Activated naive CD4-positive, alpha-beta T cell treated with anti-CD3 and anti-CD28 coated beads, Interleukin-2, amount 50 U/mL, for 24 hours (primary cell): ENCODE data around the gene ZNF521.

Experiments used
- H3K27ac Mint-ChIP-seq: one replicate; pipeline ENCODE4 v1.8.0; 2021; ENCODE audit warnings: mild to moderate bottlenecking, mixed read lengths
- H3K27me3 Mint-ChIP-seq: one replicate; pipeline ENCODE4 v1.8.0; 2021; ENCODE audit warnings: mixed read lengths
- H3K36me3 Mint-ChIP-seq: one replicate; pipeline ENCODE4 v1.8.0; 2021; ENCODE audit warnings: mixed read lengths
- H3K4me1 Mint-ChIP-seq: one replicate; pipeline ENCODE4 v1.8.0; 2021; ENCODE audit warnings: mixed read lengths
- H3K4me3 Mint-ChIP-seq: one replicate; pipeline ENCODE4 v1.8.0; 2021; ENCODE audit warnings: mild to moderate bottlenecking, mixed read lengths
- H3K9me3 Mint-ChIP-seq: one replicate; pipeline ENCODE4 v1.8.0; 2021; ENCODE audit warnings: mixed read lengths

ZNF521 gene

GRCh38 chr18:25190472-25190871 is 161.5 kb downstream of the ZNF521 start:
- Mint-ChIP-seq H3K27ac (no peak overlapping the region), H3K4me3 (no peak overlapping the region), H3K9me3 (no peaks in the 10 kb centered on the region), H3K27me3 (no peaks in the 10 kb centered on the region), H3K36me3 (no peaks in the 10 kb centered on the region), H3K4me1 (no peaks in the 10 kb centered on the region)

- H3K4me3 Mint-ChIP-seq = no peak overlapping the region
- no peak overlapping the region for H3K27ac Mint-ChIP-seq
- H3K36me3 Mint-ChIP-seq = no peaks in the 10 kb centered on the region
- no peaks in the 10 kb centered on the region for H3K4me1 Mint-ChIP-seq
- H3K27me3 Mint-ChIP-seq = no peaks in the 10 kb centered on the region
- no peaks in the 10 kb centered on the region for H3K9me3 Mint-ChIP-seq
Observed at GRCh38 chr18:25189391-25190185, 162.4 kb downstream of the ZNF521 start.

- Mint-ChIP-seq H3K27me3 (no peaks in the 10 kb centered on the region), H3K9me3 (no peaks in the 10 kb centered on the region), H3K4me3 (no peak overlapping the region), H3K4me1 (no peaks in the 10 kb centered on the region), H3K36me3 (no peaks in the 10 kb centered on the region), H3K27ac (no peak overlapping the region)
Observed at GRCh38 chr18:25187521-25188192, 164.3 kb downstream of the ZNF521 start.

- Mint-ChIP-seq H3K36me3 (no peaks in the 10 kb centered on the region), H3K4me3 (no peak overlapping the region), H3K4me1 (no peaks in the 10 kb centered on the region), H3K27me3 (no peaks in the 10 kb centered on the region), H3K9me3 (no peaks in the 10 kb centered on the region), H3K27ac (no peak overlapping the region)
Observed at GRCh38 chr18:25186871-25187270, 165.1 kb downstream of the ZNF521 start.

- H3K9me3 Mint-ChIP-seq = no peaks in the 10 kb centered on the region
- H3K27ac Mint-ChIP-seq = no peak overlapping the region
- no peaks in the 10 kb centered on the region for H3K4me1 Mint-ChIP-seq
Observed at GRCh38 chr18:25181993-25182392, 170.0 kb downstream of the ZNF521 start.

GRCh38 chr18:25181581-25181980 is 170.4 kb downstream of the ZNF521 start:
- no peaks in the 10 kb centered on the region for H3K9me3 Mint-ChIP-seq
- no peak overlapping the region for H3K4me3 Mint-ChIP-seq
- no peaks in the 10 kb centered on the region for H3K4me1 Mint-ChIP-seq
- no peak overlapping the region for H3K27ac Mint-ChIP-seq
- H3K27me3 Mint-ChIP-seq = no peaks in the 10 kb centered on the region
- no peaks in the 10 kb centered on the region for H3K36me3 Mint-ChIP-seq

More at GRCh38 chr18:25181993-25182392, 170.0 kb downstream of the ZNF521 start:
- Mint-ChIP-seq H3K36me3 (no peaks in the 10 kb centered on the region), H3K4me3 (no peak overlapping the region), H3K27me3 (no peaks in the 10 kb centered on the region)

- H3K9me3 Mint-ChIP-seq = no peaks in the 10 kb centered on the region
- H3K27ac Mint-ChIP-seq = no peak overlapping the region
- no peaks in the 10 kb centered on the region for H3K4me1 Mint-ChIP-seq
- no peaks in the 10 kb centered on the region for H3K27me3 Mint-ChIP-seq
- H3K4me3 Mint-ChIP-seq = no peak overlapping the region
- H3K36me3 Mint-ChIP-seq = no peaks in the 10 kb centered on the region
Observed at GRCh38 chr18:25180973-25181548, 170.9 kb downstream of the ZNF521 start.

- Mint-ChIP-seq H3K4me3 (no peak overlapping the region), H3K9me3 (no peaks in the 10 kb centered on the region), H3K27ac (no peak overlapping the region), H3K27me3 (no peaks in the 10 kb centered on the region), H3K4me1 (no peaks in the 10 kb centered on the region), H3K36me3 (no peaks in the 10 kb centered on the region)
Observed at GRCh38 chr18:25177631-25178030, 174.3 kb downstream of the ZNF521 start.

GRCh38 chr18:25176518-25177042 is 175.4 kb downstream of the ZNF521 start:
- Mint-ChIP-seq H3K27ac (no peak overlapping the region), H3K27me3 (no peaks in the 10 kb centered on the region), H3K4me3 (no peak overlapping the region), H3K36me3 (no peaks in the 10 kb centered on the region), H3K9me3 (no peaks in the 10 kb centered on the region), H3K4me1 (no peaks in the 10 kb centered on the region)

- H3K4me3 Mint-ChIP-seq = no peak overlapping the region
- no peaks in the 10 kb centered on the region for H3K36me3 Mint-ChIP-seq
- H3K9me3 Mint-ChIP-seq = no peaks in the 10 kb centered on the region
- H3K4me1 Mint-ChIP-seq = no peaks in the 10 kb centered on the region
- no peaks in the 10 kb centered on the region for H3K27me3 Mint-ChIP-seq
- H3K27ac Mint-ChIP-seq = no peak overlapping the region
Observed at GRCh38 chr18:25175558-25176517, 176.1 kb downstream of the ZNF521 start.

- Mint-ChIP-seq H3K36me3 (no peaks in the 10 kb centered on the region), H3K4me3 (no peak overlapping the region), H3K9me3 (no peaks in the 10 kb centered on the region), H3K27ac (no peak overlapping the region), H3K4me1 (no peaks in the 10 kb centered on the region), H3K27me3 (no peaks in the 10 kb centered on the region)
Observed at GRCh38 chr18:25174324-25174723, 177.6 kb downstream of the ZNF521 start.

GRCh38 chr18:25171334-25171733 is 180.6 kb downstream of the ZNF521 start:
- no peaks in the 10 kb centered on the region for H3K9me3 Mint-ChIP-seq
- H3K27me3 Mint-ChIP-seq = peaks cover 1% of the 10 kb centered on the region
- H3K27ac Mint-ChIP-seq = no peak overlapping the region
- H3K4me1 Mint-ChIP-seq = no peaks in the 10 kb centered on the region
- no peaks in the 10 kb centered on the region for H3K36me3 Mint-ChIP-seq
- H3K4me3 Mint-ChIP-seq = no peak overlapping the region

GRCh38 chr18:25170402-25170801 is 181.6 kb downstream of the ZNF521 start:
- H3K27me3 Mint-ChIP-seq = peaks cover 1% of the 10 kb centered on the region

GRCh38 chr18:25169701-25170100 is 182.3 kb downstream of the ZNF521 start:
- no peak overlapping the region for H3K4me3 Mint-ChIP-seq
- no peak overlapping the region for H3K27ac Mint-ChIP-seq
- no peaks in the 10 kb centered on the region for H3K36me3 Mint-ChIP-seq
- no peaks in the 10 kb centered on the region for H3K9me3 Mint-ChIP-seq
- H3K27me3 Mint-ChIP-seq = peaks cover 1% of the 10 kb centered on the region
- H3K4me1 Mint-ChIP-seq = peaks cover 15% of the 10 kb centered on the region

More at GRCh38 chr18:25170402-25170801, 181.6 kb downstream of the ZNF521 start:
- Mint-ChIP-seq H3K36me3 (no peaks in the 10 kb centered on the region), H3K4me3 (no peak overlapping the region), H3K4me1 (peaks cover 8% of the 10 kb centered on the region), H3K27ac (no peak overlapping the region), H3K9me3 (no peaks in the 10 kb centered on the region)
